Right lobe of liver (tissue), 4 donors: ENCODE results near the gene SULT1B1.
A peak's percentile ranks its signal among the peaks of the same experiment; 100 is the strongest.

Experiments used
- CTCF ChIP-seq, 4 donors: fragments of 200-600 bp in 3 of 4; fragments of 450-650 bp in 1 of 4; IDR thresholded peaks; one replicate each; pipeline versions ENCODE4 v1.5.1 to v1.8.0; 2016 to 2022; ENCODE audit warnings: antibody characterized with exemption in 4 of 4, mild to moderate bottlenecking in 2 of 4
- POLR2A ChIP-seq: fragments of 450-650 bp; IDR thresholded peaks from one replicate; pipeline ENCODE4 v1.6.1; 2017; ENCODE audit warnings: antibody characterized with exemption, mild to moderate bottlenecking
- donor health status: DM: no; HTN: no; CAD: no.
- donor health status: DM: no; HTN: no; CAD: no.
- donor health status: DM: no; HTN: yes; CAD: no.

GRCh38 chr4:69713593-69713992 is 46.8 kb downstream of the SULT1B1 start:
- TF ChIP-seq POLR2A (peak; percentile 38), CTCF (IDR thresholded peaks at IDR 0.05) (no peak)
